Measurements from ENCODE around the gene ASRGL1. TPM values are rescaled to one million over a fixed set of nuclear protein-coding genes. Genes with fewer than 3 reads are reported as not detected.

Gene ASRGL1
- polyA plus RNA-seq, 2 donors = 0.45 to 1.3 TPM

DNA sequence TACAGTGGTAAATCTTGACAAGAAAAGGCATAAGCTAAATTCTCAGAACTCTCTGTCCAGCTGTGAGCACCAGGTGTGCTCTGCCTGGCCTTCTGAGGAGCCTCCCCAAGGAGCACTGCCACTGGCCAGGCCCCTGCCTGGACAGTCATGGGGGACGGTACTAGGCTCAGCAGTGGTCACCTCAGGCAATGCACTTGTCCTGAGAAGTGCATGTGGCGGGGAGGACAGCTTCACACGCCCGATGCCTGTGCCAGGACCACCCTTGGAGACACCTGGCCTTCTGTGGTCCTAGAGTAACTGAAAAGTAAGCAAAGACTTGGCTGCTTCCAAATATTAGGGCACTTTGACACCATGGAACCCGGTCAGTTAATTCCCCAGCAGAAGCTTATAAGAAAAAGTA is 53.0 kb downstream of the ASRGL1 start:
- no peaks in the 10 kb centered on the region for H3K9me3 ChIP-seq (ENCODE audit: control insufficient read depth in 2 of 2, insufficient read depth in 1 of 2, low read depth in 1 of 2, low read length in 1 of 2)
- H3K4me1 ChIP-seq (ENCODE audit: control insufficient read depth in 2 of 2, insufficient read depth in 2 of 2, low read length in 1 of 2) = peaks cover 0 to 1% of the 10 kb centered on the region in 2 donors
- whole genome bisulfite sequencing, 2 donors = 74 to 77% methylated on average over 5 of the region's 5 CpGs
- H3K27ac ChIP-seq (ENCODE audit: low read depth in 2 of 2, low read length in 1 of 2) = no peak overlapping the region
- no peak overlapping the region for H3K4me3 ChIP-seq (ENCODE audit: low read depth in 1 of 2, low read length in 2 of 2)
- no peaks in the 10 kb centered on the region for H3K36me3 ChIP-seq (ENCODE audit: control insufficient read depth in 2 of 2, insufficient read depth in 2 of 2, low read length in 1 of 2)
- H3K27me3 ChIP-seq (ENCODE audit: control insufficient read depth in 1 of 2, insufficient read depth in 2 of 2, low read length in 2 of 2) = no peaks in the 10 kb centered on the region

DNA sequence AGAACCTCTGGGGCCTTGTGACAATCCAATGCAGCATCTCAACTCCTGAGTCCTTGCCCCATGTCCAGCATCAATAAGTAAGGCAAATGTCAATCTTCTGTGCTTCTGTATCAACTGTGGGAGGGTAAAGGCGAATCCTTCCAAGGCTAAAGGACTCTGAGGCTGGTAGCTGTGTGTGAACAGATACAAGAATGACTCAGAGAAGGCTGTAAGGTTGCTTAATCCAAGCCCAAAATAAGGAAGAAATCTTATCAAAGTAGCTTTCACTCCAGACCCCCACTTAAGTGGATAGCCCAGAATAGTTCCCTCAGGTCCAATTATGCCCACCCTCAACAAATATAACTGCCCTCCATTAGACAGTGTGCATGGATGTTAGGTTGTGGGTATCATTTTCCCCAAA is 53.5 kb downstream of the ASRGL1 start:
- WGBS, 2 donors = 88 to 98% methylated on average over 1 of the region's 1 CpG
- H3K4me3 ChIP-seq (ENCODE audit: low read depth in 1 of 2, low read length in 2 of 2) = no peak overlapping the region
- no peaks in the 10 kb centered on the region for H3K9me3 ChIP-seq (ENCODE audit: control insufficient read depth in 2 of 2, insufficient read depth in 1 of 2, low read depth in 1 of 2, low read length in 1 of 2)
- H3K27me3 ChIP-seq (ENCODE audit: control insufficient read depth in 1 of 2, insufficient read depth in 2 of 2, low read length in 2 of 2) = no peaks in the 10 kb centered on the region
- H3K4me1 ChIP-seq (ENCODE audit: control insufficient read depth in 2 of 2, insufficient read depth in 2 of 2, low read length in 1 of 2) = peaks cover 0 to 4% of the 10 kb centered on the region in 2 donors
- H3K27ac ChIP-seq (ENCODE audit: low read depth in 2 of 2, low read length in 1 of 2) = no peak overlapping the region
- no peaks in the 10 kb centered on the region for H3K36me3 ChIP-seq (ENCODE audit: control insufficient read depth in 2 of 2, insufficient read depth in 2 of 2, low read length in 1 of 2)

DNA sequence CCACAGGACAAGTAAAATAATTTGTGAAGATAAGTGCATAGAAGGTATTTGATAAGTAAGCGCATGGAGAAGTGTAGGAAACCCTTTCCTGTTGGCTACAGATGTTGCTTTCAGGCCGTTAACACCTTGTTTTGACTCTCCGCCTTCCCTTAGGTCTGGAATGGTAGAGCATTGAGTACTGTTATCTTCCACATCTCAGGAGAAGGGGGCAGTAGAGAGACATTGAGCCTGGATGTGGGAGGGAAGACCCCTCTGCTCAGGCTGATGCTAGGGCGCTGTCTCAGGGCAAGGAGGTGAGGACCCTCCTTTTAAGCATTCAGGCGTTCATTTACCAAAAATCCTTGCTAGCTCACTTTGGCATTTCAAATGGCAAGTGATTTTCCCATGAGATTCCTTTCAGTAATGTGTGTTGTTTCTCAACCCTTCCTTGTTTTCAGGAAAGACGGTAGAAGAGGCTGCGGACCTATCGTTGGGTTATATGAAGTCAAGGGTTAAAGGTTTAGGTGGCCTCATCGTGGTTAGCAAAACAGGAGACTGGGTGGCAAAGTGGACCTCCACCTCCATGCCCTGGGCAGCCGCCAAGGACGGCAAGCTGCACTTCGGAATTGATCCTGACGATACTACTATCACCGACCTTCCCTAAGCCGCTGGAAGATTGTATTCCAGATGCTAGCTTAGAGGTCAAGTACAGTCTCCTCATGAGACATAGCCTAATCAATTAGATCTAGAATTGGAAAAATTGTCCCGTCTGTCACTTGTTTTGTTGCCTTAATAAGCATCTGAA is 54.6 kb downstream of the ASRGL1 start:
- Histone ChIP-seq H3K4me1 (ENCODE audit: control insufficient read depth in 2 of 2, insufficient read depth in 2 of 2, low read length in 1 of 2) (peaks cover 0 to 4% of the 10 kb centered on the region in 2 donors), H3K9me3 (ENCODE audit: control insufficient read depth in 2 of 2, insufficient read depth in 1 of 2, low read depth in 1 of 2, low read length in 1 of 2) (no peaks in the 10 kb centered on the region), H3K36me3 (ENCODE audit: control insufficient read depth in 2 of 2, insufficient read depth in 2 of 2, low read length in 1 of 2) (no peaks in the 10 kb centered on the region), H3K27me3 (ENCODE audit: control insufficient read depth in 1 of 2, insufficient read depth in 2 of 2, low read length in 2 of 2) (no peaks in the 10 kb centered on the region), H3K27ac (ENCODE audit: low read depth in 2 of 2, low read length in 1 of 2) (no peak overlapping the region), H3K4me3 (ENCODE audit: low read depth in 1 of 2, low read length in 2 of 2) (no peak overlapping the region)
- WGBS, 2 donors = 83 to 88% methylated on average over 16 of the region's 16 CpGs

DNA sequence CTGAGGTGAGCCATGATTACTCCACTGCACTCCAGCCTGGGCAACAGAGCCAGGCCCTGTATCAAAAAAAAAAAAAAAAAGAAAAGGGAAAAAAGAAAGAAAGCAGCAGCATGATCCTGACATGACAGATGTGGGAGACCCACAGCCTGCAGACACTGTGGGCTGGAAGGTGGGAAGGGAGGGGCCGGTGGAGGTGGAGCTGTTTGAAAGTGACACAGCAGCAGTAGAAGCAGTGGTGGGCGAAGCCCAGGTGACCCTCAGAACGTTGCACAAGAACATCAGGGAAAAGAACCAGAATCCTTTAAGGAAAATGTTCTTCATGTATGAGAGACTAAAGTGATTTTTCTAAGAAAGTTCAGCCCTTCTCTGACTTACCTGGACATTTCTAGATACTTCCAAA is 55.3 kb downstream of the ASRGL1 start:
- 75 to 81% methylated on average over 3 of the region's 3 CpGs for WGBS, 2 donors
- Histone ChIP-seq H3K36me3 (ENCODE audit: control insufficient read depth in 2 of 2, insufficient read depth in 2 of 2, low read length in 1 of 2) (no peaks in the 10 kb centered on the region), H3K27ac (ENCODE audit: low read depth in 2 of 2, low read length in 1 of 2) (peak overlapping the region in 1 of 2 donors; percentile 7)

DNA sequence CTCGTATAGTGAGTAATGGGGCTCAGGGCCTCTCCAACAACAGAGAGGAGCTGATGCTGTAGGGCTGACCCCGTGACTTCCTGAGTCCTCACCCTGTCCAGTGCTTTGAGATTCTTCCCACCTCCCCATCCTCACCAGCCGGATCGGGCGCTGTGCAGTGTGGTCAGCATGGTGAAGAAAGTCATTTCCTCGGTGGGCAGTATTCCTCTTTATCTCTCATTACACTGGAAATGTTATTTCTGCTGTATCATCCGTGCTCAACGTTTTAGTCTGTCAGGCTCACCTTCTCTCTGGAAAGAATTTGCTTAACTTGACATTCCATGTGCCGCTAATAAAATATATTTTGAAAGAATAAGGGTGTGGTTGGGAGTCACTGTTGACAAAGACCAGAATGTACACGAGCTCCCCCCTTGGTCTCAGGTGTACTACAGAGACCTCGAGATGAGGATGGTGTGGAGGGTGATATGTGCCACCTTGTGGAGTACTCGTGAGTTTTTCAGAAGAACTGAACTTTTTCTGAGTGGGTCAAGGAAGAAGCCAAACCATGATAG is 55.9 kb downstream of the ASRGL1 start:
- H3K9me3 ChIP-seq (ENCODE audit: control insufficient read depth in 2 of 2, insufficient read depth in 1 of 2, low read depth in 1 of 2, low read length in 1 of 2) = no peaks in the 10 kb centered on the region
- H3K27ac ChIP-seq (ENCODE audit: low read depth in 2 of 2, low read length in 1 of 2) = peak overlapping the region in 1 of 2 donors; percentile 16
- no peaks in the 10 kb centered on the region for H3K36me3 ChIP-seq (ENCODE audit: control insufficient read depth in 2 of 2, insufficient read depth in 2 of 2, low read length in 1 of 2)
- H3K27me3 ChIP-seq (ENCODE audit: control insufficient read depth in 1 of 2, insufficient read depth in 2 of 2, low read length in 2 of 2) = no peaks in the 10 kb centered on the region
- 47 to 49% methylated on average over 12 of the region's 12 CpGs for WGBS, 2 donors
- peaks cover 4 to 8% of the 10 kb centered on the region in 2 donors for H3K4me1 ChIP-seq (ENCODE audit: control insufficient read depth in 2 of 2, insufficient read depth in 2 of 2, low read length in 1 of 2)
- H3K4me3 ChIP-seq (ENCODE audit: low read depth in 1 of 2, low read length in 2 of 2) = no peak overlapping the region

More for the DNA sequence above, 55.3 kb downstream of the ASRGL1 start:
- Histone ChIP-seq H3K9me3 (ENCODE audit: control insufficient read depth in 2 of 2, insufficient read depth in 1 of 2, low read depth in 1 of 2, low read length in 1 of 2) (no peaks in the 10 kb centered on the region), H3K27me3 (ENCODE audit: control insufficient read depth in 1 of 2, insufficient read depth in 2 of 2, low read length in 2 of 2) (no peaks in the 10 kb centered on the region), H3K4me3 (ENCODE audit: low read depth in 1 of 2, low read length in 2 of 2) (no peak overlapping the region), H3K4me1 (ENCODE audit: control insufficient read depth in 2 of 2, insufficient read depth in 2 of 2, low read length in 1 of 2) (peaks cover 0 to 4% of the 10 kb centered on the region in 2 donors)

DNA sequence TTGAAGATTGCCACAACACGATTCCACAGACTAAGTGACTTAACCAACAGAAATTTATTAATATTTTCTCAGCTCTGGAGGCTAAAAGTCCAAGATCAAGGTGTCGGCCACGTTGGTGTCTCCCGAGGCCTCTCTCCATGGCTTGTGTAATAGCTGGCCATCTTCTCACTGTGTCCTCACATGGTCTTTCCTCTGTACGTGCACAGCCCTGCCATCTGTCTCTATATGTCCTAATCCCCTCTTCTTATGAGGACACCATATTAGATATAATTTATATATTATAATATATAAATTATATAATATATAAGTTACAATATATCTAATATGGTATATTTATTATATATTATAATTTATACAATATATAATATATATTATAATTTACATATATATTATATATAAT is 56.5 kb downstream of the ASRGL1 start:
- Histone ChIP-seq H3K9me3 (ENCODE audit: control insufficient read depth in 2 of 2, insufficient read depth in 1 of 2, low read depth in 1 of 2, low read length in 1 of 2) (no peaks in the 10 kb centered on the region), H3K36me3 (ENCODE audit: control insufficient read depth in 2 of 2, insufficient read depth in 2 of 2, low read length in 1 of 2) (no peaks in the 10 kb centered on the region), H3K27me3 (ENCODE audit: control insufficient read depth in 1 of 2, insufficient read depth in 2 of 2, low read length in 2 of 2) (no peaks in the 10 kb centered on the region), H3K4me1 (ENCODE audit: control insufficient read depth in 2 of 2, insufficient read depth in 2 of 2, low read length in 1 of 2) (peaks cover 8 to 14% of the 10 kb centered on the region in 2 donors), H3K4me3 (ENCODE audit: low read depth in 1 of 2, low read length in 2 of 2) (no peak overlapping the region), H3K27ac (ENCODE audit: low read depth in 2 of 2, low read length in 1 of 2) (no peak overlapping the region)
- 65 to 70% methylated on average over 5 of the region's 5 CpGs for WGBS, 2 donors

DNA sequence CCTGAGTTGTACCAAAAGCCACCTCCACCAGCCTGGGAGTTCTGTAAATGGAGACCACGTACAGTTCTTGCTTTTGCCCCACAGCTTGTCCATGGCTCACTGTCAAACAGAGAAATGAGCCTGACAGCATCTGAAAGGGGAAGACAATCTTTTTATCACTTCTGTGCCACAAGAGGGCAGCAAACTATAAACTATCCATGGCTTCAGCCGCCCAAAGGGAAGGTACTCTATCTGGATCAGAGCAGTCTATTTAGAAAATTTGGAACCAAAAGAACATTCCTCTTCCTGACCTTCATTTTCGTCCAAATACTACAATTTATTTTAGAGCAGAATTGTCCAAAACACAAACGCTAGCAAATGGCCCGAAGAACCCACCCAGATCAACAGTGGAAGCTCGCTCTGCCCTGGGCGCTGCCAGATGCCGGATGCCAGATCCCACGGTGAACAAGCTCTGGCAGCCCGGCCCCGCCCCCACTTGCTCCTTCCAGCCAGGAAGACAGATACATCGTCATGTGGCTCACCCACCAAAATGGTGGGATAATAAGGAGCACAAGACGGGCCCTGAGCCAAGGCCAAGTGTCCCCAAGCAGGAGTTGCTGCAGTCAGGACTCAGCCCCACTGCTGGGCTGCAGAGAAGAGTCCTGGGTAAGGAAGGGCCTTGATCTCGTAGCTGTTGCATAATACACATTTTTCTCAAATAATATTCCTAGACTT is 57.7 kb downstream of the ASRGL1 start:
- no peaks in the 10 kb centered on the region for H3K27me3 ChIP-seq (ENCODE audit: control insufficient read depth in 1 of 2, insufficient read depth in 2 of 2, low read length in 2 of 2)
- H3K36me3 ChIP-seq (ENCODE audit: control insufficient read depth in 2 of 2, insufficient read depth in 2 of 2, low read length in 1 of 2) = no peaks in the 10 kb centered on the region
- H3K27ac ChIP-seq (ENCODE audit: low read depth in 2 of 2, low read length in 1 of 2) = peak overlapping the region; percentile 88 to 89
- no peaks in the 10 kb centered on the region for H3K9me3 ChIP-seq (ENCODE audit: control insufficient read depth in 2 of 2, insufficient read depth in 1 of 2, low read depth in 1 of 2, low read length in 1 of 2)
- WGBS, 2 donors = 5 to 10% methylated on average over 14 of the region's 14 CpGs
- H3K4me3 ChIP-seq (ENCODE audit: low read depth in 1 of 2, low read length in 2 of 2) = peak overlapping the region in 1 of 2 donors; percentile 37
- H3K4me1 ChIP-seq (ENCODE audit: control insufficient read depth in 2 of 2, insufficient read depth in 2 of 2, low read length in 1 of 2) = peaks cover 10 to 26% of the 10 kb centered on the region in 2 donors

DNA sequence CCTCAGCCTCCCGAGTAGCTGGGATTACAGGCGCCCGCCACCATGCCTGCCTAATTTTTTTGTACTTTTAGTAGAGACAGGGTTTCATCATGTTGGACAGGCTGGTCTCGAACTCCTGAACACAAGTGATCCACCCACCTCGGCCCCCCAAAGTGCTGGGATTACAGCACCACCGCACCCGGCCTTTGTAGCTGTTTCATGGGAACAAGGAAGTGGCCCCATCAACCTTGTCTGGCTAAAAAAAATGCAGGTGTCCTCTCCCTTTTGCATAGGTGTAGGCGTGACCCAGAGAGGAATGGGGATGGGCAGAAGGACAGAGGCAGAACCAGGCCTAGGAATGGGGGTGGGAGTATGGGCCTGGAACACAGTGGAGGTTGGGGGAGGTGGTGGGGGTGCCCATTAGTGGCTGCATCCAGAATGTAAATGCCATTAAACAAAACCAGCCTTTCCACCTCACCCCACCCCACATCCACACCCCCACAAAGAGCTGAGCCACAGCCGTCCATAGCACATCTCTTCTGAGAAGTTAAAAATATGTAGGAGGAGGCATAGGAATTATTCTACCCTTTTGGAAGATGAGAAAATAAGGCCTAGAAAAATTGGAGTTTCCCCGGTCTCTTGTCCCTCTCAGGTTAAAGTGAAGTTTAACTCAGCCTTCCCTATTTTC is 58.8 kb downstream of the ASRGL1 start:
- Histone ChIP-seq H3K4me3 (ENCODE audit: low read depth in 1 of 2, low read length in 2 of 2) (no peak overlapping the region), H3K36me3 (ENCODE audit: control insufficient read depth in 2 of 2, insufficient read depth in 2 of 2, low read length in 1 of 2) (no peaks in the 10 kb centered on the region), H3K4me1 (ENCODE audit: control insufficient read depth in 2 of 2, insufficient read depth in 2 of 2, low read length in 1 of 2) (peaks cover 14 to 35% of the 10 kb centered on the region in 2 donors), H3K9me3 (ENCODE audit: control insufficient read depth in 2 of 2, insufficient read depth in 1 of 2, low read depth in 1 of 2, low read length in 1 of 2) (no peaks in the 10 kb centered on the region), H3K27ac (ENCODE audit: low read depth in 2 of 2, low read length in 1 of 2) (peak overlapping the region; percentile 69 to 70), H3K27me3 (ENCODE audit: control insufficient read depth in 1 of 2, insufficient read depth in 2 of 2, low read length in 2 of 2) (no peaks in the 10 kb centered on the region)
- 72 to 78% methylated on average over 10 of the region's 10 CpGs for WGBS, 2 donors
